ENCODE results near the gene PLEKHG3. TPM values are rescaled to one million over a fixed set of nuclear protein-coding genes. Genes with fewer than 3 reads are reported as not detected.

The PLEKHG3 gene
- polyA plus RNA-seq, 1 donor (not counting 4 experiments of a cell fraction or from before 2014, with no cell fraction given), result 71.0 TPM

GRCh38 chr14:64711039-64711438, 6.8 kb downstream of the PLEKHG3 start:
- Histone ChIP-seq H3K79me2 (ENCODE audit: control insufficient read depth, insufficient read depth, low read length) (peaks cover 93% of the 10 kb centered on the region), H3K9me3 (ENCODE audit: control insufficient read depth, low read depth, low read length) (no peaks in the 10 kb centered on the region), H3K4me2 (ENCODE audit: control insufficient read depth, extremely low read depth, insufficient read depth, low read depth, low read length) (peak overlapping the region; percentile 42), H3K4me3 (ENCODE audit: control insufficient read depth in 2 of 3, extremely low read depth in 1 of 3, insufficient read depth in 2 of 3, low read depth in 1 of 3, low read length in 3 of 3) (no peak overlapping the region), H4K20me1 (ENCODE audit: control insufficient read depth, extremely low read depth, insufficient read depth, low read length) (peaks cover 16% of the 10 kb centered on the region), H3K9me1 (ENCODE audit: control insufficient read depth, extremely low read depth, insufficient read depth, low read length) (peaks cover 3% of the 10 kb centered on the region), H3K9ac (ENCODE audit: control insufficient read depth, extremely low read depth, insufficient read depth, low read length) (no peak overlapping the region), H3K27me3 (ENCODE audit: control insufficient read depth, extremely low read depth, insufficient read depth, low read length) (no peaks in the 10 kb centered on the region), H2AFZ (ENCODE audit: control insufficient read depth, low read length) (no peak overlapping the region), H3K4me1 (ENCODE audit: control insufficient read depth, extremely low read depth, insufficient read depth, low read length) (peaks cover 68% of the 10 kb centered on the region), H3K27ac (ENCODE audit: control insufficient read depth, insufficient read depth, low read length) (no peak overlapping the region), H3K36me3 (ENCODE audit: control insufficient read depth in 2 of 2, extremely low read depth in 1 of 2, insufficient read depth in 2 of 2, low read length in 2 of 2) (peaks cover 7 to 30% of the 10 kb centered on the region in 2 experiments)
- DNase-seq (ENCODE audit: low read depth, low spot score), result no peak
- TF ChIP-seq EZH2 (IDR thresholded peaks at IDR 0.05; ENCODE audit: low read length), result no peak
- TF ChIP-seq, protein P1, sequence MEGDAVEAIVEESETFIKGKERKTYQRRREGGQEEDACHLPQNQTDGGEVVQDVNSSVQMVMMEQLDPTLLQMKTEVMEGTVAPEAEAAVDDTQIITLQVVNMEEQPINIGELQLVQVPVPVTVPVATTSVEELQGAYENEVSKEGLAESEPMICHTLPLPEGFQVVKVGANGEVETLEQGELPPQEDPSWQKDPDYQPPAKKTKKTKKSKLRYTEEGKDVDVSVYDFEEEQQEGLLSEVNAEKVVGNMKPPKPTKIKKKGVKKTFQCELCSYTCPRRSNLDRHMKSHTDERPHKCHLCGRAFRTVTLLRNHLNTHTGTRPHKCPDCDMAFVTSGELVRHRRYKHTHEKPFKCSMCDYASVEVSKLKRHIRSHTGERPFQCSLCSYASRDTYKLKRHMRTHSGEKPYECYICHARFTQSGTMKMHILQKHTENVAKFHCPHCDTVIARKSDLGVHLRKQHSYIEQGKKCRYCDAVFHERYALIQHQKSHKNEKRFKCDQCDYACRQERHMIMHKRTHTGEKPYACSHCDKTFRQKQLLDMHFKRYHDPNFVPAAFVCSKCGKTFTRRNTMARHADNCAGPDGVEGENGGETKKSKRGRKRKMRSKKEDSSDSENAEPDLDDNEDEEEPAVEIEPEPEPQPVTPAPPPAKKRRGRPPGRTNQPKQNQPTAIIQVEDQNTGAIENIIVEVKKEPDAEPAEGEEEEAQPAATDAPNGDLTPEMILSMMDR (optimal IDR thresholded peaks at IDR 0.05 in 1 of 3, IDR thresholded peaks at IDR 0.05 in 1 of 3, conservative IDR thresholded peaks at IDR 0.05 in 1 of 3; ENCODE audit: extremely low read depth in 1 of 3, insufficient read depth in 2 of 3, low read length in 3 of 3), result no peak
- no peak for FAIRE-seq
- dilution Hi-C loops (cut with MboI; ENCODE audit: extremely low pct_ligation_motif_present, low sequenced_read_pairs), result no loop called here

GRCh38 chr14:64713677-64714076, 9.5 kb downstream of the PLEKHG3 start:
- no peak overlapping the region for H3K4me3 ChIP-seq (ENCODE audit: control insufficient read depth in 2 of 3, extremely low read depth in 1 of 3, insufficient read depth in 2 of 3, low read depth in 1 of 3, low read length in 3 of 3)
- no peak for FAIRE-seq
- TF ChIP-seq EZH2 (IDR thresholded peaks at IDR 0.05; ENCODE audit: low read length), result no peak
- TF ChIP-seq, protein P1 (optimal IDR thresholded peaks at IDR 0.05 in 1 of 3, IDR thresholded peaks at IDR 0.05 in 1 of 3, conservative IDR thresholded peaks at IDR 0.05 in 1 of 3; ENCODE audit: extremely low read depth in 1 of 3, insufficient read depth in 2 of 3, low read length in 3 of 3), result no peak
- no peaks in the 10 kb centered on the region for H3K27me3 ChIP-seq (ENCODE audit: control insufficient read depth, extremely low read depth, insufficient read depth, low read length)
- no peak overlapping the region for H3K27ac ChIP-seq (ENCODE audit: control insufficient read depth, insufficient read depth, low read length)
- peaks cover 4 to 30% of the 10 kb centered on the region in 2 experiments for H3K36me3 ChIP-seq (ENCODE audit: control insufficient read depth in 2 of 2, extremely low read depth in 1 of 2, insufficient read depth in 2 of 2, low read length in 2 of 2)
- no peaks in the 10 kb centered on the region for H3K9me3 ChIP-seq (ENCODE audit: control insufficient read depth, low read depth, low read length)
- H3K4me2 ChIP-seq (ENCODE audit: control insufficient read depth, extremely low read depth, insufficient read depth, low read depth, low read length), result no peak overlapping the region
- no peak overlapping the region for H2AFZ ChIP-seq (ENCODE audit: control insufficient read depth, low read length)
- H3K9ac ChIP-seq (ENCODE audit: control insufficient read depth, extremely low read depth, insufficient read depth, low read length), result no peak overlapping the region
- H3K9me1 ChIP-seq (ENCODE audit: control insufficient read depth, extremely low read depth, insufficient read depth, low read length), result no peaks in the 10 kb centered on the region
- H4K20me1 ChIP-seq (ENCODE audit: control insufficient read depth, extremely low read depth, insufficient read depth, low read length), result peaks cover 4% of the 10 kb centered on the region
- H3K4me1 ChIP-seq (ENCODE audit: control insufficient read depth, extremely low read depth, insufficient read depth, low read length), result peaks cover 69% of the 10 kb centered on the region
- H3K79me2 ChIP-seq (ENCODE audit: control insufficient read depth, insufficient read depth, low read length), result peaks cover 100% of the 10 kb centered on the region
- dilution Hi-C loops (cut with MboI; ENCODE audit: extremely low pct_ligation_motif_present, low sequenced_read_pairs), result no loop called here
- no peak for DNase-seq (ENCODE audit: low read depth, low spot score)

All from keratinocyte (primary cell).